WTC11 (cell line): ENCODE results near the gene UGT2A1.

Experiments
- CBFB ChIP-seq: sonication (generic); formaldehyde crosslinking; IDR thresholded peaks from 2 replicates; pipeline ENCODE4 v1.8.1; 2022; ENCODE audit warnings: mild to moderate bottlenecking, low read depth, missing genetic modification reagents
- CREB1 ChIP-seq: sonication (generic); formaldehyde crosslinking; IDR thresholded peaks from 2 replicates; pipeline ENCODE4 v1.8.0; 2023; ENCODE audit warnings: mild to moderate bottlenecking, missing genetic modification reagents
- CTCF ChIP-seq: fragments of 200-600 bp; IDR thresholded peaks from 2 replicates; pipeline ENCODE4 v1.8.0; 2022; ENCODE audit warnings: antibody characterized with exemption
- E2F1 ChIP-seq: sonication (generic); formaldehyde crosslinking; IDR thresholded peaks from 2 replicates; pipeline ENCODE4 v1.8.0; 2022; ENCODE audit warnings: mild to moderate bottlenecking, missing genetic modification reagents
- GABPB1 ChIP-seq: sonication (generic); formaldehyde crosslinking; IDR thresholded peaks from 2 replicates; pipeline ENCODE4 v1.8.1; 2023; ENCODE audit warnings: mild to moderate bottlenecking, missing genetic modification reagents
- JUN ChIP-seq: sonication (generic); formaldehyde crosslinking; IDR thresholded peaks from 2 replicates; pipeline ENCODE4 v1.8.0; 2023; ENCODE audit warnings: mild to moderate bottlenecking, missing genetic modification reagents
- NFATC4 ChIP-seq: fragments of 250-450 bp; sonication (Bioruptor Pico); IDR thresholded peaks from 2 replicates; pipeline ENCODE4 v1.9.0; 2021; ENCODE audit warnings: mild to moderate bottlenecking
- NR3C1 ChIP-seq: sonication (generic); formaldehyde crosslinking; conservative IDR thresholded peaks from 2 replicates; pipeline ENCODE4 v1.8.1; 2023; ENCODE audit warnings: low read depth, mild to moderate bottlenecking, missing genetic modification reagents
- PRRX2 ChIP-seq: fragments of 250-450 bp; sonication (Bioruptor Pico); IDR thresholded peaks from 2 replicates; pipeline ENCODE4 v1.8.0; 2021; ENCODE audit warnings: mild to moderate bottlenecking
- TEAD4 ChIP-seq: sonication (generic); formaldehyde crosslinking; IDR thresholded peaks from 2 replicates; pipeline ENCODE4 v1.8.0; 2022; ENCODE audit warnings: mild to moderate bottlenecking, missing genetic modification reagents
- ZBTB21 ChIP-seq: sonication (generic); formaldehyde crosslinking; IDR thresholded peaks from 2 replicates; pipeline ENCODE4 v1.8.1; 2023; ENCODE audit warnings: mild to moderate bottlenecking, missing genetic modification reagents, borderline replicate concordance
- ZNF219 ChIP-seq: sonication (generic); formaldehyde crosslinking; IDR thresholded peaks from 2 replicates; pipeline ENCODE4 v1.8.0; 2023; ENCODE audit warnings: missing genetic modification reagents, mild to moderate bottlenecking, borderline replicate concordance
- ZNF317 ChIP-seq: sonication (generic); formaldehyde crosslinking; IDR thresholded peaks from 2 replicates; pipeline ENCODE4 v1.8.1; 2023; ENCODE audit warnings: low read depth, mild to moderate bottlenecking, moderate library complexity, missing genetic modification reagents, borderline replicate concordance

GRCh38 chr4:69649207-69649606 lies 3.8 kb downstream of the UGT2A1 start:
- TF ChIP-seq CREB1 (CRISPR knock-in tag) (no peak), CTCF (no peak), ZNF219 (no peak), GABPB1 (CRISPR knock-in tag) (no peak), CBFB (CRISPR knock-in tag) (no peak), ZBTB21 (no peak), TEAD4 (CRISPR knock-in tag) (no peak), NR3C1 (CRISPR knock-in tag) (no peak), E2F1 (CRISPR knock-in tag) (no peak), ZNF317 (no peak), JUN (no peak), NFATC4 (CRISPR knock-in tag) (no peak), PRRX2 (CRISPR knock-in tag) (no peak)
